Stimulated activated CD4-positive, alpha-beta T cell treated with anti-CD3 and anti-CD28 coated beads, Interleukin-1b, Interleukin-23, amount 100 ng/mL, for 4 hours (primary cell): ENCODE results near the gene RAB6C.
"Not testable (repeated sequence)": the region's sequence is repeated elsewhere in the genome, so short reads cannot be mapped to it uniquely, and the experiment has no call there.

Experiments
- DNase-seq, 2 donors: peaks; one replicate each; pipeline ENCODE4 v3.0.0-alpha.2; 2020; ENCODE audit warnings: low read depth in 2 of 2

RAB6C gene

DNA sequence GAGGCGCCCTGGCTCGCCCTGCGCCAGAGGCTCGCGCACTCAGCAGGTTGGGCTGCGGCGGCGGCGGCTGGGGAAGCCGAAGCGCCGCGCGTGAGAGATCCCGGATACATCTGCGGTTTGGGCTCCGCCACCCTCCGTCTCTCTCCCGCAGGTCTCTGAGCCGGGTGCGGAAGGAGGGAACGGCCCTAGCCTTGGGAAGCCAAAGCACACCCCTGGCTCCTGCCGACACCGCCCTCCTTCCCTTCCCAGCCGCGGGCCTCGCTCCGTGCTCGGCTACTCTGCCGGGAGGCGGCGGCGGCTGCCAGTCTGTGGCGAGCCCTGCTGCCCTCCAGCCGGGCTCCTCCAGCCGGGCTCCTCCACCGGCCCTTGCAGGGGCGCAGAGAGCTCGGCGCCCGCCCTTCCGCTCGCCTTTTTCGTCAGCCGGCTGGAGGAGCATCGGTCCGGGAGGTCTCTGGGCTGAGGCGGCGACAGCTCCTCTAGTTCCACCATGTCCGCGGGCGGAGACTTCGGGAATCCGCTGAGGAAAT lies at the start of gene RAB6C:
Gene RAB6C, plus strand, starts transcription at position 38 of the 527 bp plus-strand sequence. Its CDS starts 450 bp downstream, at position 488.
- DNase-seq: not testable (repeated sequence)

DNA sequence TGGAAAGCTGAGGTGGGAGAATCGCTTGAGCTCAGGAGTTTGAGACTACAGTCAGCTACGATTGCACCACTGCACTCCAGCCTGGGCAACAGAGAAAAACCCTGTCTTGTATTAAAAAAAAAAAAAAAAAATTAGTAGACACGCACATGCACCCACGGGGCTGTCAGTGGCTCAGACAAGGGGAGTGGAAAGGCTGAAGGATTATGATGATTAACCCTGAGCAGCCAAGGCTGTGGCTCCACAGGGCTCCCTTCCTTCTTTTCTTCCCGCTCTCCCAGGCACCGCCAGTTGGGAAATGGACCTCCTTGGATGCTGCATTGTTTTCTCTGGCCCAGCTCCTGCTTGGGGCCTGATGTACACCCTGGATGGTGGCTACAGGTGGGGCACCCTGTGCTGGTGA lies 49.0 kb upstream of the RAB6C start:
- DNase-seq: no peak

DNA sequence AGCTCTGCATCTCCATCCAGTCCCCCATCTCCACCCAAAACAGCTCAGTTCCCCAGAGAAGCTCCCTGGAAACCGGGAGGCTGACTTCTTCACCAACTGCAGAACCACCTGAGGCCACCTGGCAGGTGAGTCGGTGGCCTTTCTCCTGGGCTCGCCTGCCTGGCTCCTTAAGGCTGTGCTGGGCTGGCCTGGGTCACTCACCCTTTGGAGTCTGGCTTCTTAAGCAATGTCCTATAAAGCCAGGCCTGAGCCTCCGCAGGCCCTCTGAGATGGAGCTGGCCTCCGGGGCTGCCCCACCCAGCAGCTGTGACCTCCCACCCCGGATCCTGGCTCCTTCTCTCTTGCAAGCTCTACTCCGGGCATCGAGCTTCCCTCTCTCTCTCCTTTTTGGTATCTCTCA lies 46.1 kb upstream of the RAB6C start:
- DNase-seq: not testable (repeated sequence)

DNA sequence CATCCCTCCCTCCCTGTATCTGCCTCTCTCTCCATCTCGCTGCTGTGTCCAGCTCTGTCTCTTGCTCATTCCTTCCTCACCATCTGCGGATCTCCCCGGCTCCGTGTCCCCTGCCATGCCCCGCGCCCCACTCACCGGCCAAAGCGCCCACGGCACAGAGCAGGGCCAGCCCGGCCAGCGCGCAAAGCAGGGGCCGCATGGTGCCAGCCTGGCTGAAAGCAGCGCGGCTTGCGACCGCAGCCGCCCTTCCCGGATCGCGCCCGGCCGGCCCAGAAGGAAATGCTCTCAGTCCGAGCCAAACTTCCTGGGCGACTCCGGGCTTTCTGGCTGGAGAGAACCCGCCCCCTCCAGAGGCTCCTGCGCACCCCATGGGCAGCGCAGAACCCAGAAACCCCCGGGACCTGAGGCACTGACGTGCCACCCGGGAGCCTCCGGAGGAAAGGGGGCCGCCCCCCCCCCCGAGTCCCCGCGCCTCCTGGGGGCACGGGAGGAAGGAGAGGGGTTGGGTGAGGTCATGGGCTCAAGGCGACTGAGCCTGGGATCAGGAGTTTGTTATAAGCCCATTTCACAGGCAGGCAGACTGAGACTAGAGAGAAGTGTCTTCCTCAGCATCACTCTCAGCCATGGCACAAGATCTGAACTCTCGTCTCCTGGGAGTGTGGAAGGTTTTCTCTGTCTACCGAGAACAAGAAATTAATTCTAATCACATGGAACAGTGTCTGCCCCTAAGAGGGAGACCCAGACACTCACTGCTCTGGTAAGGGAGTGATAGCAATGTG lies 45.2 kb upstream of the RAB6C start:
- DNase-seq: no peak

- DNase-seq: no peak
Observed at GRCh38 chr2:129935118-129935517, 44.3 kb upstream of the RAB6C start.

- peak in 1 of 2 donors; percentile 25 for DNase-seq
Observed at GRCh38 chr2:129936334-129936934, 43.0 kb upstream of the RAB6C start.

- not testable (repeated sequence) for DNase-seq
Observed at GRCh38 chr2:129938850-129939471, 40.5 kb upstream of the RAB6C start.

DNA sequence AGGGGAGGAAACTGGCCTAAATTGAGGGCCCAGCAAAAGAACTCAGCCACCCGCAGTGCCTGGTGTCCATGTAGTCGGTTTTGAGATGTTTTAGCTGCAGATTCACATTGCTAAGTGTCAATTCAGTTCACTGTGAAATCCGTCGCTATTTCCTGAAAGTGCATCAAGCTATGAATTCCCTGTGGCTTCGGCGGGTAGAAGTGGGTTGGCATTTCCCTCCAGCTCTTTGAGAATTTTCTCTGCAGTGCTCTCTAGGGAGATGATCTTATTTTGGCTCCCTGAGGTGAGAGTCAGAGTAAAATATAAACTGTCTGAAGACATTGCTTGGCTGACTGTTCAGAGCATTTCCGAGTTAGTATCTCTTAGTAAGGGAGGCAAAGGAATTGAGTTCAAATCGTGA lies 36.0 kb upstream of the RAB6C start:
- DNase-seq: not testable (repeated sequence)

GRCh38 chr2:129945557-129945956 lies 33.9 kb upstream of the RAB6C start:
- no peak for DNase-seq

DNA sequence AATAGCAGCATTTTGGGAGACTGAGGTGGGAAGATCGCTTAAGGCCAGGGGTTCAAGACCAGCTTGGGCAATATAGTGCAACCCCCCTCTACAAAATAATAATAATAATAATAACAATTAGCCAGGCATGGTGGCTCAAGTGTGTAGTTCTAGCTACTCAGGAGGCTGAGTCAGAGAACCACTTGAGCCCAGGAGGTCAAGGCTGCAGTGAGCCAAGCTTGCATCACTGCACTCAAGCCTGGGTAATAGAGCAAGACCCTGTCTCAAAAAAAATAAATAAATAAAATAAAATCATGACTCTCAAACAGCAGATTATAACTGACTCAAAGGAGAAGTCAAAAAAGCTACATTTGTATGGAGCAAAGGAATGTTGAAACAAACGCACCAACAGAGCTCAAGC lies 31.8 kb upstream of the RAB6C start:
- DNase-seq: not testable (repeated sequence)

DNA sequence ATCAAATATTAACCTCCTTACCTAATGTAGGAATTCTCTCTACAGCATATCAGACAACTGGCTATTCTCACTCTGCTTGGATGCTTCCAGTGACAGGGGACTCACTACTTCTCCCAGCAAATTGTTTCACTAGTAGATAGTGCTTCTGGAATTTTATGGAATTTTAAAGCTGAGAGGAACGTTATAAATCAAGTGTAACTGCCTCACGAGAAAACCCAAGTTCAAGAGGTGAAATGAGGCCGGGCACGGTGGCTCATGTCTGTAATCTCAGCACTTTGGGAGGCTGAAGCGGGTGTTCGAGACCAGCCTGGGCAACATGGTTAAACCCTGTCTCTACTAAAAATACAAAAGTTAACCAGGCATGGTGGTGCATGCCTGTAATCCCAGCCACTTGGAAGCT lies 23.3 kb upstream of the RAB6C start:
- DNase-seq: not testable (repeated sequence)

DNA sequence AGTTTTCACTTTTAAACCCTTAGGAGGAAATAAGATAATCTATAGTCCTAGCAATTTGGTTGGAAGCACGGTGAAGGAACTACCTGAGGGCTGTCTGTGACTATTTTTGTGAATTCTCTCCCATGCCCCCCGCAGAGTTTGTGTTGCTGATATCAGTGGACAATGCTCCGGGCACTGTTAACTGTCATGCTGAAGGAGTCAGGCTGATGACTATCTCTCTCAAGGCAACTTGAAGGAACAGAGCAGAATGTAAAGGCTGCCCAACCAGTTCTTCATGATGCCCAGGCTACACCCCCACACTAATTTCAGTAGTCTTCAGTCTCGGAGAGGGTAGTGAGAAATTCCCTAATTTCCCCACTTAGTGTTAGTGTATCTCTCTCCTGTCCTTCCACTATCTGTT lies 21.6 kb upstream of the RAB6C start:
- no peak for DNase-seq

DNA sequence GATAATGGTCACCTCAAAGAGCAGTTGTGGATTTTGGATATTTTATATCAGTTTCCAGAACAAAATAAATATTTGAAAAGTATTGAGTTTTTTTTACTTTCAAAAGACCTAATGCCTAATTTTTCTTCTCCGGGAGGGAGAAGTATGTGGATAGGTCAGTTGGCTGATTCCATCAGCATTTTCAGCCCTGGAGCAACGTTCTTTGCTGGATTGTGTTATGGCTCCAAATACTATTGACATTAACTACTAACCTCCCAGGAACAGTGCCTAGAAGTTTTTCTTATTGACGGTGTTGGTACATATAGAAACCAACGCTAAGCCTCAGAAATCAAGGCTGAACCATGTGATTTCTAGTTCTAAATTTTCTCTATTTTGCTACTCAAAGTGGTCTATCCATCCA lies 20.7 kb upstream of the RAB6C start:
- DNase-seq: not testable (repeated sequence)

DNA sequence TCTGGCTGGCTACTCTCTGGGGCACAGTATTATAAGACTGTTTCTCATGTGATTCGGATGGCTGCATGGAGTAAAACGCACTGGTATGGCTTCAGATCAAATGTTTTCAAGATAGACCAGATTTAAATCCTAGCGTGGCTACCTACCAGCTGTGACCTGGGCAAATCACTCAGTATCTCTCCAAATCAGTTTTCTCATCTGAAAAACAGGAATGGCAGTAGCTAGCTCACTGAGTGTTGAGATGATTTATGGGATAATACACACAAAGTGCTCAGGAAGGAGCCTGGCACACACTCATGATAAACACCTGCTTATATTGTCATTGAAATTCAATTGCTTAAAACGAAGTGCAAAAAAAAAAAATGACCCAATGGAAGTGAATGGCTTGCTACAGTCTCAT lies 10.9 kb upstream of the RAB6C start:
- not testable (repeated sequence) for DNase-seq

- no peak for DNase-seq
Observed at GRCh38 chr2:129975016-129975774, 4.3 kb upstream of the RAB6C start.

DNA sequence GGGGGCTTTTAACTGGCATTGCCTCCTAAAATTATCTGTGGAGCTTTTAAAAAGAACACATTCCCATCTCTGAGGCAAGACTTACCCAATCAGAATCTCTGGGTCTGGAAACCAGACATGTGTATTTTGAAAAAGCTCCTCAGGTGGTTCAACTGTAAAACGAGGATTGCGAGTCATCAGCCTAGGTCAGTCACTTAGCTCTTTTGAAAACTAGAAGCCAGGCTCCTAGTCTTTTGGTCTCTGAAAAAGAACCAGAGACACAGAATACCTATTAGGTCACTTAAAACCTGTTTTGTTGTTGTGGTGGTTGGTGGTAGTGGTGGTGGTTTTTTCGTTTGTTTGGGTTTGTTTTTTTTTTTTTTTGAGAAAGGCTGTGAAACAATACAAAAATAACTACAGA lies 2.5 kb upstream of the RAB6C start:
- not testable (repeated sequence) for DNase-seq

GRCh38 chr2:129977986-129978385 lies 1.5 kb upstream of the RAB6C start:
- DNase-seq: no peak

GRCh38 chr2:129980246-129980645 lies 780 bp downstream of the RAB6C start:
- not testable (repeated sequence) for DNase-seq

DNA sequence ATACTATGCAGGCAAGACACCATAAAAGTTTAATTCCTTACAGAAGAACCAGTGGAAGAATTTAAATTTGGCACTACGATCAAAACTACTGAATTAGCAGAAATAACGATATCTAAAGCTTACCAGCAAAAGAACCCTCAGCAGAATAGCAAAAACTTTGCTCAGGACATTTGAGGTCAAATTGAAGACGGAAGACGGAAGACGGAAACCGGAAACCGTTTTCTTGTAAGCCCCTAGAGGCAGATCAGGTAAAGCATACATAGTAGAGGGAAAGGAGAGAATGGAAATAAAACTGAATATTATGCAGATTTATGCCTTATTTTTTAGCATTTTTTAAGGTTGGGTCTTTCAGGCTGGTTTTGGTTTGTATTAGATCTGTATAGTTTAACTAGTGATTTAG lies 2.2 kb downstream of the RAB6C start:
- DNase-seq: not testable (repeated sequence)

- DNase-seq: no peak
Observed at GRCh38 chr2:129984426-129984825, 5.0 kb downstream of the RAB6C start.

- not testable (repeated sequence) for DNase-seq
Observed at GRCh38 chr2:129992415-129993006, 13.0 kb downstream of the RAB6C start.
